IMR-90 (cell line): ENCODE data around the gene PFDN5. TPM values are rescaled to one million over a fixed set of nuclear protein-coding genes. Genes with fewer than 3 reads are reported as not detected.
A peak's percentile ranks its signal among the peaks of the same experiment; 100 is the strongest.

Experiments
- CEBPB ChIP-seq: IDR thresholded peaks from 2 replicates; pipeline ENCODE4 v1.6.1; 2012; ENCODE audit warnings: low read depth, low read length, improper control_type of control experiment
- FOS ChIP-seq: fragments of 150-350 bp; IDR thresholded peaks from 2 replicates; pipeline ENCODE4 v1.6.1; 2016; ENCODE audit warnings: low read depth, low read length
- polyA plus RNA-seq, 3 experiments: library from polyadenylated mRNA; depleted of rRNA; stranded (reverse); fragments of >200 nt; gene quantifications; 2 replicates each; pipeline ENCODE4 v1.2.3, GENCODE V29; 2012; ENCODE audit warnings: low replicate concordance in 1 of 3
- total RNA-seq: library from RNA; depleted of rRNA; stranded (reverse); fragments of >200 nt; gene quantifications from 2 replicates; pipeline ENCODE4 v1.2.3, GENCODE V29; 2012
- TF ChIP-seq, protein P1 (sequence below): fragments of 150-350 bp; IDR thresholded peaks from 2 replicates; pipeline ENCODE4 v1.6.1; 2016; ENCODE audit warnings: low read depth, mild to moderate bottlenecking, low read length, moderate library complexity, borderline replicate concordance

PFDN5 gene
- total and polyA plus RNA-seq, 2 of the 4 experiments (the other 2 are of a cell fraction) = 1,011 to 1,338 TPM

DNA sequence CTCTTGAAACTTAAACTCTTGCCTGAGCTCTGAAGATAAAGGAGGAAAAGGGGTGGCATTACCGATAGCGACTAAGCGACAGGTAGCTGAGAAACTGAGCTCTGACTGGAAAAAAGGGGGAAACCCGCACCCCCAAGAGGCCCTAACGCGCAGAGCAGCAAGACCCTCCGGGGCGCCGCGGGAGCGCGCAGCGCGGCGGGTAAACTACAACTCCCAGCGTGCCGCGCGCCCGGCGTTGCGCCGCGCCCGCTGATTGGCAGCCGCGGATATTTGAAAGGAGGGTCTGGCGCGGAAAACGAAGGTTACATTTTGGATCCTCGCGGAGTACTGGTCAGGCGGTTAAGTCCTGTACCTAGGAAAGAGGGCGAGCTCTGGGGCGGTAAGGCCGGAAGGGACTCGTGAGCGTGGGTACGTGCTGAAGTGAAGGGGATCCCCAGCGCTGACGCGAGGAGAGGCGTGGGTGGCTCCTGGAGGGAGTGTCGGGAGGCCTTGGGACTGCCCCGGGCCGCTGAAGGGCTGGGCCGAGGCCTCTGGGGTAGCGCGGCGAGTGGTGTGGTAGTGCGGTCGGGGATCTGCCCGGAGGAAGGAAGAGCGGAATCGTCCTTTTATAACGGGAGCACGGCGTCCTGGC is 27.2 kb upstream of the PFDN5 start, which contains the start of gene ESPL1 (continued):
- TF ChIP-seq, protein P1, sequence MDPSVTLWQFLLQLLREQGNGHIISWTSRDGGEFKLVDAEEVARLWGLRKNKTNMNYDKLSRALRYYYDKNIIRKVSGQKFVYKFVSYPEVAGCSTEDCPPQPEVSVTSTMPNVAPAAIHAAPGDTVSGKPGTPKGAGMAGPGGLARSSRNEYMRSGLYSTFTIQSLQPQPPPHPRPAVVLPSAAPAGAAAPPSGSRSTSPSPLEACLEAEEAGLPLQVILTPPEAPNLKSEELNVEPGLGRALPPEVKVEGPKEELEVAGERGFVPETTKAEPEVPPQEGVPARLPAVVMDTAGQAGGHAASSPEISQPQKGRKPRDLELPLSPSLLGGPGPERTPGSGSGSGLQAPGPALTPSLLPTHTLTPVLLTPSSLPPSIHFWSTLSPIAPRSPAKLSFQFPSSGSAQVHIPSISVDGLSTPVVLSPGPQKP = no peak
- TF ChIP-seq CEBPB = no peak
- TF ChIP-seq FOS = peak; percentile 20; the same call in 1 of the 2 replicates
